C1 segment of cervical spinal cord (tissue), 14 donors: ENCODE measurements around the gene AHSG.
"Not testable (repeated sequence)": the region's sequence is repeated elsewhere in the genome, so short reads cannot be mapped to it uniquely, and the experiment has no call there.

Source experiments
- DNase-seq, 14 donors: peaks; one replicate each; lab custom pipeline; 2025; lab: John Stamatoyannopoulos, UW

AHSG gene

GRCh38 chr3:186617036-186617946 is 4.4 kb downstream of the AHSG start:
- peak in 13 of 14 donors; percentile 7 to 73 (median 36) for DNase-seq

- DNase-seq: no peak
These were observed 5.6 kb downstream of the AHSG start for GRCh38 chr3:186618318-186618938.

- no peak for DNase-seq
These were observed 6.9 kb downstream of the AHSG start for GRCh38 chr3:186619787-186620212.

GRCh38 chr3:186620213-186621092 is 7.6 kb downstream of the AHSG start:
- DNase-seq: no peak

- no peak for DNase-seq
These were observed 9.2 kb downstream of the AHSG start for GRCh38 chr3:186621894-186622650.

GRCh38 chr3:186622651-186623310 is 9.9 kb downstream of the AHSG start:
- DNase-seq: no peak

- no peak for DNase-seq
These were observed 11.7 kb downstream of the AHSG start for GRCh38 chr3:186624598-186624997.

GRCh38 chr3:186625600-186626042 is 12.8 kb downstream of the AHSG start:
- DNase-seq: no peak

- DNase-seq: no peak
These were observed 13.5 kb downstream of the AHSG start for GRCh38 chr3:186626254-186626847.

GRCh38 chr3:186627852-186628414 is 15.1 kb downstream of the AHSG start:
- DNase-seq: no peak

GRCh38 chr3:186628756-186629155 is 15.9 kb downstream of the AHSG start:
- DNase-seq: no peak

GRCh38 chr3:186630950-186631641 is 18.2 kb downstream of the AHSG start:
- no peak for DNase-seq

- no peak for DNase-seq
These were observed 20.6 kb downstream of the AHSG start for GRCh38 chr3:186633481-186633880.

- not testable (repeated sequence) for DNase-seq
These were observed 21.3 kb downstream of the AHSG start for GRCh38 chr3:186634207-186634606.

- DNase-seq: no peak
These were observed 22.7 kb downstream of the AHSG start for GRCh38 chr3:186635532-186635931.

GRCh38 chr3:186636536-186636935 is 23.7 kb downstream of the AHSG start:
- no peak for DNase-seq

- no peak for DNase-seq
These were observed 24.8 kb downstream of the AHSG start for GRCh38 chr3:186637686-186638085.

GRCh38 chr3:186638259-186638658 is 25.4 kb downstream of the AHSG start:
- no peak for DNase-seq

GRCh38 chr3:186639778-186640472 is 27.1 kb downstream of the AHSG start, which contains the start of gene FETUB:
Gene FETUB (plus strand): TSS chr3:186640399. CDS start chr3:186640461, 62 bp downstream.
- DNase-seq: no peak
